Left ventricle myocardium inferior (tissue), 1 donor: ENCODE measurements around the gene OR2F1. TPM values are rescaled to one million over a fixed set of nuclear protein-coding genes. Genes with fewer than 3 reads are reported as not detected.

Source experiments
- DNase-seq: peaks from one replicate; pipeline ENCODE4 v3.0.0-alpha.2; 2020
- H3K27ac ChIP-seq: fragments of 200-600 bp; replicated peaks from 2 replicates; pipeline ENCODE4 v1.8.0; 2021
- H3K27me3 ChIP-seq: fragments of 200-600 bp; 2 replicates; pipeline ENCODE4 v1.8.0; 2021; ENCODE audit warnings: low read depth
- H3K36me3 ChIP-seq: fragments of 200-600 bp; 2 replicates; pipeline ENCODE4 v1.8.0; 2021
- H3K4me1 ChIP-seq: fragments of 200-600 bp; 2 replicates; pipeline ENCODE4 v1.8.0; 2021
- H3K4me3 ChIP-seq: fragments of 200-600 bp; 2 replicates; pipeline ENCODE4 v1.8.0; 2021; ENCODE audit warnings: mild to moderate bottlenecking, moderate library complexity
- H3K9me3 ChIP-seq: fragments of 200-600 bp; replicated peaks from 2 replicates; pipeline ENCODE4 v1.8.0; 2021
- CTCF ChIP-seq: fragments of 200-600 bp; IDR thresholded peaks from 2 replicates; pipeline ENCODE4 v1.8.0; 2021; ENCODE audit warnings: antibody characterized with exemption, mild to moderate bottlenecking, borderline replicate concordance
- intact Hi-C: fragments of 100-400 bp; cut with micrococcal nuclease; formaldehyde crosslinking; loops from one replicate; pipeline ENCODE4 v1.11.0; 2022
- total RNA-seq: library from RNA; stranded (reverse); fragmentation: NEBNext Ultra II Directional; extraction: Animal tissue kit (Norgen Biotek cat#: 25700); gene quantifications from one replicate; pipeline ENCODE4 v1.2.1, GENCODE V29; 2021
- donor health status: DM: no; HTN: yes; CAD: no; lungs with severe emphysema.

Gene OR2F1
- total RNA-seq, 1 donor from 2014 or later = not detected

- H3K9me3 ChIP-seq = no peaks in the 10 kb centered on the region
- no peak overlapping the region for H3K27ac ChIP-seq
- intact Hi-C loops = no loop called here
- no peaks in the 10 kb centered on the region for H3K4me1 ChIP-seq
- no peak overlapping the region for H3K4me3 ChIP-seq
- TF ChIP-seq CTCF = no peak
- no peaks in the 10 kb centered on the region for H3K27me3 ChIP-seq
- DNase-seq = no peak
- no peaks in the 10 kb centered on the region for H3K36me3 ChIP-seq
Observed at GRCh38 chr7:143979998-143980397, 25.4 kb downstream of the OR2F1 start.

- intact Hi-C loops = no loop called here
Observed at GRCh38 chr7:143980746-143981510, 26.3 kb downstream of the OR2F1 start.

GRCh38 chr7:143983960-143984359 is 29.3 kb downstream of the OR2F1 start:
- Histone ChIP-seq H3K27ac (no peak overlapping the region), H3K9me3 (peaks cover 2% of the 10 kb centered on the region), H3K27me3 (no peaks in the 10 kb centered on the region), H3K4me3 (no peak overlapping the region), H3K36me3 (no peaks in the 10 kb centered on the region), H3K4me1 (peaks cover 5% of the 10 kb centered on the region)
- intact Hi-C loops = no loop called here
- no peak for DNase-seq
- no peak for TF ChIP-seq CTCF

More at GRCh38 chr7:143980746-143981510, 26.3 kb downstream of the OR2F1 start:
- H3K27ac ChIP-seq = no peak overlapping the region
- no peaks in the 10 kb centered on the region for H3K9me3 ChIP-seq
- DNase-seq = no peak
- H3K4me3 ChIP-seq = no peak overlapping the region
- H3K27me3 ChIP-seq = no peaks in the 10 kb centered on the region
- no peak for TF ChIP-seq CTCF
- H3K4me1 ChIP-seq = no peaks in the 10 kb centered on the region
- H3K36me3 ChIP-seq = no peaks in the 10 kb centered on the region

- intact Hi-C loops = no loop called here
- Histone ChIP-seq H3K9me3 (peaks cover 21% of the 10 kb centered on the region), H3K4me3 (no peak overlapping the region), H3K4me1 (peaks cover 9% of the 10 kb centered on the region), H3K36me3 (no peaks in the 10 kb centered on the region), H3K27ac (no peak overlapping the region), H3K27me3 (no peaks in the 10 kb centered on the region)
- no peak for DNase-seq
- no peak for TF ChIP-seq CTCF
Observed at GRCh38 chr7:143987513-143987912, 32.9 kb downstream of the OR2F1 start.

- Histone ChIP-seq H3K27me3 (no peaks in the 10 kb centered on the region), H3K9me3 (peaks cover 21% of the 10 kb centered on the region), H3K27ac (peak overlapping the region; percentile 49), H3K4me1 (peaks cover 9% of the 10 kb centered on the region), H3K36me3 (no peaks in the 10 kb centered on the region), H3K4me3 (no peak overlapping the region)
- no peak for TF ChIP-seq CTCF
- intact Hi-C loops = no loop called here
- no peak for DNase-seq
Observed at GRCh38 chr7:143988976-143989745, 34.5 kb downstream of the OR2F1 start.
